Skin epidermis (tissue), 12 donors: ENCODE results near the gene TRAPPC12.

Source experiments
- H3K27ac ChIP-seq, 21 experiments: fragments of 200-600 bp; sonication (generic) in 11 of 21; one replicate each; pipeline ENCODE4 v1.5.0; 2020; ENCODE audit warnings: mild to moderate bottlenecking in 3 of 21, inconsistent platforms in 2 of 21, moderate library complexity in 2 of 21
- H3K4me3 ChIP-seq, 7 experiments: fragments of 200-600 bp; sonication (generic) in 2 of 7; one replicate each; pipeline ENCODE4 v1.5.0; 2020; ENCODE audit warnings: inconsistent platforms in 2 of 7, mild to moderate bottlenecking in 2 of 7, moderate library complexity in 1 of 7

Gene TRAPPC12

DNA sequence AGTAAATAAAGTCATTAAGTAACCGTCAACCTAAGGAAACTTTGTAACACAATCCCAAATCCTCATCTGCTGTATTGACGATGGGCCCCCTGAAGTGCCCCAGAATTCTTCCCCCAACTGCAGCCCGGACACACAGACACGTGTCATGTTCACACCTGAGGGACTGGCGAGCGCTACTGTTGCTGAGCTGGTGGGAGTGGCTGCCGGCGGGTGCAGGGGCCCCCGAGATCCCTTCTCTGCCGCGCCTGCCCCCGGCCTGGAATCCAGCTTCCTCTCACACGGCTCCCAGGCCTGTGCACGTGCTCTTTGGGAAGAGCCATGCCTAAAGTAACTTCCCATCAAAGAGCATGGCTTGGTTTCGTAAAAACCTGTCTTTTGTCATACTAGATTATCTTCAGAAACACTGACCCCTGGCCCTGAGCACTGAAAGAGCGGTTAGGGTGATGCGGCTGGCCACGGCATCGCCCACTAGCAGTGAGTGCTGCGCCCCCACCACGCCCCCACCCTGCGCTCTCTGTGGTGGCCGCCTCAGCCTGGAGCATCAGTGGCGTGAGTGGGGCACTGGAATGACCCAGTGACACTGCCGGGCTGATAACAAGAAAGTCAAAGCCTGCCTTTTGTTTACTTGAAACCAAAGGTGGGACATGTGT lies 83.8 kb downstream of the TRAPPC12 start:
- no peak overlapping the region for H3K4me3 ChIP-seq
- H3K27ac ChIP-seq, result no peak overlapping the region

- H3K27ac ChIP-seq, result no peak overlapping the region
These were observed 84.5 kb downstream of the TRAPPC12 start for GRCh38 chr2:3463944-3464343.

GRCh38 chr2:3464401-3465005 lies 85.0 kb downstream of the TRAPPC12 start:
- Histone ChIP-seq H3K4me3 (no peak overlapping the region), H3K27ac (no peak overlapping the region)

More at GRCh38 chr2:3463944-3464343, 84.5 kb downstream of the TRAPPC12 start:
- H3K4me3 ChIP-seq, result no peak overlapping the region

DNA sequence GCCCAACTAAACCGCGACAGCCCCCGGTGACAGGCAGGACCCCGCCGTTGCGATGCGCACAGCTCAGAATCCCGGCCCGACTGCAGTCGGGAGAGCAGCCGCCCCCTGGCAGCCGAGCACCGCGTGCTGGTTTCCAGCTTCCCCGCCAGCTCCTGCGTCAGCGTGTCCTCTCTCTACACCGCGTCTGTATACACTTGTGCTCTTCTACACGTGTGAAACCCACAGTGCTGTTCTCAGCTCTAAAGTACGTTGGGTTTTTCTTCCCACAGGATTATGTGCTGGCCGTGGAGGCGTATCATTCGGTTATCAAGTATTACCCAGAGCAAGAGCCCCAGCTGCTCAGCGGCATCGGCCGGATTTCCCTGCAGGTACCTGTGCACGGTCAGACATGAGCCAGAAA lies 85.8 kb downstream of the TRAPPC12 start:
- Histone ChIP-seq H3K27ac (no peak overlapping the region), H3K4me3 (no peak overlapping the region)

- Histone ChIP-seq H3K4me3 (no peak overlapping the region), H3K27ac (peak overlapping the region in 5 of 21 experiments; percentile 3 to 70 (median 44))
These were observed 86.5 kb downstream of the TRAPPC12 start for GRCh38 chr2:3465844-3466481.

DNA sequence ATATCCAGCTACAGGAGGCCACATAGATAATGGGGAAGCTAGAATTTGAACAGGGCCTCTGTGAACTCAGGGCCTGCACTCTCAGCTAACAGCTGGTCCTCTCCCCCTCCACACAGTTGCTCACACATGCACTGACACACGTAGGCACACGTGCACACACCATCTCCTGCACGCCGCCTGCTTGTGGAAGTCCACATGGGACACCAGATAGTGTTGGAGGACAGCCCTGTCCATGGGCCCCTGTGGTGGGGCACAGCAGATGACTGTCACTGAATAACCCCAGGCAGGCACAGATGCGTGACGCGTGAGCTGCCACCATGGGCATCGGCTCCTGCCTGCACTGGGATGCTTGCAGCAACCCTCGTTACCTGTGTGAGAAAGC lies 87.0 kb downstream of the TRAPPC12 start:
- Histone ChIP-seq H3K27ac (peak overlapping the region in 5 of 21 experiments; percentile 3 to 70 (median 44)), H3K4me3 (no peak overlapping the region)

DNA sequence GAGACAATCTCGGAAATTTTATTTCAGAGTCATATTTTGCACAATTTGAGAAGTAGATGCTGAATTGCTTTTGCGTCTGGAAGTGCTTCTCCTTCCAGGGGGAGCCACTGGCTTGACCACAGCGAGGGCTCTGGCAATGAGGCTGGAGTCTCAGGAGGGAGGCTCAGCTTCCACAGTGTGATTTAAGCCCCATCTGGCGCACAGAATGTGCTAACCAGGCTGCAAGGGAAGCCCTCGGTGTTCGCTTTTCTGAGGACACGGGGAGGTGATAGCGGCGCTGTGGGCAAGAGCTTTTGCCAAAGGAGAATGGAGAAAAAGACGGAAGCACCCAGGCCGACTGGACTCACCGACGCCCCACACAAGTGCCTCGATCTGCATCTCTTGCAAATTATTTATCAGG lies 87.5 kb downstream of the TRAPPC12 start:
- Histone ChIP-seq H3K4me3 (no peak overlapping the region), H3K27ac (no peak overlapping the region)

- Histone ChIP-seq H3K4me3 (no peak overlapping the region), H3K27ac (no peak overlapping the region)
These were observed 88.2 kb downstream of the TRAPPC12 start for GRCh38 chr2:3467654-3468053.

DNA sequence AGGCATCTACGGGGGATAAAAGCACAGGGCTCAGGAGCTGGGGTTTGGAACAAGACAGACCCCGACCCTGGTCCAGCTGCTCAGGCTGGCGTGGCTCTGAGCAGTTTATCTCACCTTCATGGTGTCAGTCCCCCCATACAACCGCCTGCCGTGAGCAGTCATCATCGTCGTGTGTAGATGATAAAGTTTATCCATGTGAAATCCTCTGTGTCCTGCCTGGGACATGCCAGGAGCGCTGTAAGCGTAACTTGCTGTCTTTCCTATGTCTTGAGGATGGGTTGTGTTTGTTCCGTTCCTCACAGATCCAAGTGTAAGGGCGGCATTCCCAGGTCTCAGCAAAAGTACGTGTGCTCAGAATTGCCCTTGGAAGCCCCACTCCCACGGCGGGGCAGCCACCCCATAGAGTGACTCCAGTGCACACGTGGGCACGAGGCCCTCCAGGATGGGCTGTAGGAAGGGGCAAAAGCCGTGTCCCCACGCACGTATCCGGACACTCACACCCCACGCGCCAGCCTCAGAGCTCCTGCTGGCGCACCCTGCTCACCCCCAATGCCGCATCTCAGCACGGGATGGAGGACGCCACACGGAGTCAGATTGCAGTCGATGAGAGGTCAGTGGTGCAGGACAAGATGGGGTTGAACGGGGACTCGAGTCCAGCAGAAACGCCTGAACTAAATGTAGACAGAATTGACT lies 88.9 kb downstream of the TRAPPC12 start:
- Histone ChIP-seq H3K4me3 (no peak overlapping the region), H3K27ac (no peak overlapping the region)

- Histone ChIP-seq H3K4me3 (no peak overlapping the region), H3K27ac (peak overlapping the region in 2 of 21 experiments; percentile 3 to 39)
These were observed 90.0 kb downstream of the TRAPPC12 start for GRCh38 chr2:3469486-3469885.

GRCh38 chr2:3470166-3470651 lies 90.7 kb downstream of the TRAPPC12 start:
- H3K4me3 ChIP-seq, result no peak overlapping the region
- peak overlapping the region in 6 of 21 experiments; percentile 0 to 46 (median 34) for H3K27ac ChIP-seq

DNA sequence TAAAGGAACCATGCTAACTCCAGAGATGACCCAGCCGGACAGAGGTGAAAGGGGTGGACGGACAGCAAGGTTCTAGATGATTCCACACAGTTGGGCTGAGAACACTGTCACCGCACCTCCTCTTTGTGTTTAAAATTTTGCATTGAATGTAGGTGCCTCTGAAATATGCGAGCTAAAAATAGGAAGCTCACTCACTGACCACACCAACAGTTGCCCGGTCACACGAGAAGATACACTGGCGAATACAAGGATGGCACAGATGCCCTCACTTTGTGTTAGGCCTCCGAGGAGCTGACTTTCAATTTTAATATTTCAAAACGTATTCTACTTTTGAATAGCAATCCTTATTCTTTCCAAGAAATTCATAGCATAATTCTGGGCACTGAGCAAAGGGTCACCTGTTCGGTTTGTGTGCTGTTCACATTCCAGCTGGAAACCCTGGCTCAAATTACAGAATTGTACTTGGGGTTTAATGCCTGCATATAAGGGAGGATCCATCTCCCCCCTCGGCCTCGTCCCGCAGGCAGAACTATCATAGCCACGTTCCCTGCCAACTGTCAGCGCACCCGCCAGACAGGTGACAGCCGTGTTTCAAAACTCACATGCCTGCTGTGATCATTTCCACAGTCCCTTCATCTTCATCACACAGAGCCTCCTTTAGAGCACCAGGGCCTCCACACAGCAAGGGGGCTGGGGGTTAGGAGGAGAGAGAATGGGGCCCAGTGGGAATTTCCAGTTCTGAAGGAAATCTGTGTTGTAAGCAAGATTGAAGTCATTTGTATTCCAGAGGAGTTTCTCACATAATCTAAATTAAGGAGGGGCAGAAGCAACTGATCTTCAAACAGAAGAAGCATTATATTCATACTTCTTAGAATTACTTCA lies 91.6 kb downstream of the TRAPPC12 start:
- peak overlapping the region in 2 of 21 experiments; percentile 19 to 29 for H3K27ac ChIP-seq
- H3K4me3 ChIP-seq, result no peak overlapping the region

- Histone ChIP-seq H3K27ac (peak overlapping the region in 3 of 21 experiments; percentile 5 to 39 (median 19)), H3K4me3 (no peak overlapping the region)
These were observed 92.8 kb downstream of the TRAPPC12 start for GRCh38 chr2:3472296-3472695.

DNA sequence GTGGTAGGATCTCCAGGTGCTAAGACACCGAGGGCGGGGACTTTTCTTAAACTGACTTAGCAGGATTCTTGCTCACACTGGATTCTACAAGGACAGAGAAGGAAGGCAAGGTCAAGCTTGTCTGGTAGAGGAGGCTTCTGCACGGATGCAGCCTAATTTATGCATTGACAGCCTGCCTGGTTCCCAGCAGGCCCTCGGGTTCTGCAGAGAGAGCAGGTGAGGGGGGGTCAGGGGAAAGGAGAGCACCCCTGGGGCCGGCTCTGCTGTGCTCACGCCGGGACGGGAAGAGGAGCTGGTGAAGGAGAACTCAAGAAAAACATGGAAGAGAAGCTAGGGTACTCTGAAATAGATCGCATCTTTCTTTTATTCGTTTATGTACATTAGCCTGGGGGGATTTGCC lies 93.5 kb downstream of the TRAPPC12 start:
- no peak overlapping the region for H3K4me3 ChIP-seq
- H3K27ac ChIP-seq, result peak overlapping the region in 1 of 21 experiments; percentile 39

DNA sequence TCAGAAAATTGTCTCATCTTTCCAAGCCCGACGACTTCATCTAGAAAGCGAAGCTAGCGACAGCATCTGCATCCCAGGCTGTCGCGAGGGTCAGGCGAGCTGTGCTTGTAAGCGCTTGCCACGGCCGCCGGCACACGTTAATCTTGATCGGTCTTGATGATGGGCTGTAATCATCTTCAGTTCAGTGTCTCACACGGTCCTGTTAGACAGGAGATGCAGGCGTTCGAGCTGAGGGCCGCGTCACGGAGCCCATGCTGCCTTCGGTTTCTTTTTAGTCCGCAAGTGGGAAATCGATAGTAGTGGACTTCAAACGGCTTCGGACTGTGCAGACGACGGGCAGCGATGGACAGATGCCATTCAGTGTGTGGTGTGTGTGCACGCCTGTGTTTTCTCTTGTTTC lies 96.3 kb downstream of the TRAPPC12 start:
- H3K27ac ChIP-seq, result peak overlapping the region in 3 of 21 experiments; percentile 6 to 57 (median 34)
- no peak overlapping the region for H3K4me3 ChIP-seq

- Histone ChIP-seq H3K4me3 (no peak overlapping the region), H3K27ac (peak overlapping the region in 3 of 21 experiments; percentile 32 to 57 (median 34))
These were observed 97.0 kb downstream of the TRAPPC12 start for GRCh38 chr2:3476321-3476984.

GRCh38 chr2:3476985-3477327 lies 97.5 kb downstream of the TRAPPC12 start:
- H3K4me3 ChIP-seq, result no peak overlapping the region
- H3K27ac ChIP-seq, result peak overlapping the region in 1 of 21 experiments; percentile 57

- Histone ChIP-seq H3K27ac (no peak overlapping the region), H3K4me3 (no peak overlapping the region)
These were observed 99.4 kb downstream of the TRAPPC12 start for GRCh38 chr2:3478846-3479385.
